WTC11 (cell line): ENCODE results near the gene MMRN1. TPM values are rescaled to one million over a fixed set of nuclear protein-coding genes. Genes with fewer than 3 reads are reported as not detected.

Source experiments
- ATAC-seq: fragments of 200-7000 bp; cut with Tn5 transposase; 2 replicates; pipeline ENCODE4 v1.10.0; 2021; ENCODE audit warnings: mild to moderate bottlenecking, moderate library complexity
- CTCF ChIA-PET: fragments of 300-600 bp; sonication (Branson Sonifier 250); formaldehyde crosslinking; loops from one replicate; lab custom pipeline; 2021; ENCODE audit warnings: antibody characterized with exemption; lab: Charles Lee
- POLR2A ChIA-PET: fragments of 350-600 bp; sonication (Branson Sonifier 250); formaldehyde crosslinking; loops from one replicate; lab custom pipeline; 2021; ENCODE audit warnings: antibody characterized with exemption; lab: Charles Lee
- DNase-seq: peaks from one replicate; pipeline ENCODE4 v3.0.0; 2021; ENCODE audit warnings: low spot score
- H3K27ac Mint-ChIP-seq: 2 replicates; pipeline ENCODE4 v1.8.0; 2021; ENCODE audit warnings: mixed read lengths
- H3K27me3 Mint-ChIP-seq: 2 replicates; pipeline ENCODE4 v1.8.0; 2021; ENCODE audit warnings: low read depth, mild to moderate bottlenecking, moderate library complexity, mixed read lengths
- H3K36me3 Mint-ChIP-seq: 2 replicates; pipeline ENCODE4 v1.8.0; 2021; ENCODE audit warnings: mixed read lengths
- H3K4me1 Mint-ChIP-seq: 2 replicates; pipeline ENCODE4 v1.8.0; 2022; ENCODE audit warnings: mixed read lengths
- H3K4me3 Mint-ChIP-seq: 2 replicates; pipeline ENCODE4 v1.8.0; 2021; ENCODE audit warnings: mild to moderate bottlenecking, moderate library complexity, mixed read lengths
- H3K9me3 Mint-ChIP-seq: 2 replicates; pipeline ENCODE4 v1.8.0; 2021; ENCODE audit warnings: mixed read lengths
- AFF4 ChIP-seq: sonication (generic); formaldehyde crosslinking; IDR thresholded peaks from 2 replicates; pipeline ENCODE4 v1.8.1; 2023; ENCODE audit warnings: mild to moderate bottlenecking, missing genetic modification reagents, borderline replicate concordance
- ATF2 ChIP-seq: sonication (generic); formaldehyde crosslinking; IDR thresholded peaks from 2 replicates; pipeline ENCODE4 v1.8.1; 2022; ENCODE audit warnings: low read depth, missing genetic modification reagents, borderline replicate concordance
- ATF6 ChIP-seq: sonication (generic); formaldehyde crosslinking; IDR thresholded peaks from 2 replicates; pipeline ENCODE4 v1.8.1; 2023; ENCODE audit warnings: mild to moderate bottlenecking, missing genetic modification reagents
- CREM ChIP-seq: sonication (generic); formaldehyde crosslinking; IDR thresholded peaks from 2 replicates; pipeline ENCODE4 v1.8.1; 2022; ENCODE audit warnings: mild to moderate bottlenecking, missing genetic modification reagents, moderate library complexity
- E2F1 ChIP-seq: sonication (generic); formaldehyde crosslinking; IDR thresholded peaks from 2 replicates; pipeline ENCODE4 v1.8.0; 2022; ENCODE audit warnings: mild to moderate bottlenecking, missing genetic modification reagents
- ERG ChIP-seq: fragments of 250-450 bp; sonication (Bioruptor Pico); IDR thresholded peaks from 2 replicates; pipeline ENCODE4 v1.8.0; 2021; ENCODE audit warnings: mild to moderate bottlenecking
- GABPB1 ChIP-seq: sonication (generic); formaldehyde crosslinking; IDR thresholded peaks from 2 replicates; pipeline ENCODE4 v1.8.1; 2023; ENCODE audit warnings: mild to moderate bottlenecking, missing genetic modification reagents
- IRF1 ChIP-seq: sonication (generic); formaldehyde crosslinking; IDR thresholded peaks from 2 replicates; pipeline ENCODE4 v1.8.0; 2023; ENCODE audit warnings: missing genetic modification reagents
- NFE2L1 ChIP-seq: sonication (generic); formaldehyde crosslinking; IDR thresholded peaks from 2 replicates; pipeline ENCODE4 v1.8.1; 2023; ENCODE audit warnings: missing genetic modification reagents
- NR1H2 ChIP-seq: sonication (generic); formaldehyde crosslinking; IDR thresholded peaks from 2 replicates; pipeline ENCODE4 v1.9.0; 2021; ENCODE audit warnings: mild to moderate bottlenecking, moderate library complexity, missing genetic modification reagents
- PREB ChIP-seq: sonication (generic); formaldehyde crosslinking; IDR thresholded peaks from 2 replicates; pipeline ENCODE4 v1.8.1; 2022; ENCODE audit warnings: mild to moderate bottlenecking, missing genetic modification reagents, moderate library complexity, borderline replicate concordance
- PRRX2 ChIP-seq: fragments of 250-450 bp; sonication (Bioruptor Pico); IDR thresholded peaks from 2 replicates; pipeline ENCODE4 v1.8.0; 2021; ENCODE audit warnings: mild to moderate bottlenecking
- SOX15 ChIP-seq: fragments of 250-450 bp; sonication (Bioruptor Pico); IDR thresholded peaks from 2 replicates; pipeline ENCODE4 v1.9.0; 2021; ENCODE audit warnings: mild to moderate bottlenecking
- TEAD1 ChIP-seq: sonication (generic); formaldehyde crosslinking; IDR thresholded peaks from 2 replicates; pipeline ENCODE4 v1.8.0; 2022; ENCODE audit warnings: mild to moderate bottlenecking, missing genetic modification reagents
- ZMAT4 ChIP-seq: fragments of 250-450 bp; sonication (Bioruptor Pico); IDR thresholded peaks from 2 replicates; pipeline ENCODE4 v1.9.0; 2021; ENCODE audit warnings: mild to moderate bottlenecking
- ZNF671 ChIP-seq: fragments of 250-450 bp; sonication (Bioruptor Pico); IDR thresholded peaks from 2 replicates; pipeline ENCODE4 v1.8.0; 2021; ENCODE audit warnings: mild to moderate bottlenecking
- total RNA-seq: library from RNA; stranded (reverse); gene quantifications from 3 replicates; pipeline ENCODE4 v1.2.3, GENCODE V29; 2021

Gene MMRN1
- total RNA-seq, 1 experiment from 2014 or later: not detected

- TF ChIP-seq E2F1 (no peak), GABPB1 (CRISPR knock-in tag) (no peak), ATF2 (CRISPR knock-in tag) (no peak), AFF4 (CRISPR knock-in tag) (no peak), PREB (CRISPR knock-in tag) (no peak), SOX15 (CRISPR knock-in tag) (no peak), ZNF671 (CRISPR knock-in tag) (no peak), ZMAT4 (CRISPR knock-in tag) (no peak), ERG (no peak), NFE2L1 (CRISPR knock-in tag) (no peak), ATF6 (CRISPR knock-in tag) (no peak), TEAD1 (CRISPR knock-in tag) (no peak), NR1H2 (CRISPR knock-in tag) (no peak), PRRX2 (CRISPR knock-in tag) (no peak), CREM (CRISPR knock-in tag) (no peak), IRF1 (CRISPR knock-in tag) (no peak)
- TF ChIP-seq, all 79 proteins: peak for 0
- ATAC-seq (no peak), DNase-seq (no peak)
- H3K27me3 Mint-ChIP-seq: no peaks in the 10 kb centered on the region
- H3K27ac Mint-ChIP-seq: no peak overlapping the region
- no peaks in the 10 kb centered on the region for H3K36me3 Mint-ChIP-seq
- ChIA-PET POLR2A (no interaction called here), CTCF (no interaction called here)
- no peaks in the 10 kb centered on the region for H3K9me3 Mint-ChIP-seq
- peaks cover 28% of the 10 kb centered on the region for H3K4me1 Mint-ChIP-seq
- no peak overlapping the region for H3K4me3 Mint-ChIP-seq
These were observed 106.4 kb downstream of the MMRN1 start for GRCh38 chr4:90001023-90001422.
